Hippocampal formation (tissue), 2 donors: ENCODE measurements around the gene OR4Q2.
"Not testable (repeated sequence)": the region's sequence is repeated elsewhere in the genome, so short reads cannot be mapped to it uniquely, and the experiment has no call there.

Experiments
- DNase-seq, 2 donors: peaks; one replicate each; lab custom pipeline; 2025; lab: John Stamatoyannopoulos, UW

Gene OR4Q2

DNA sequence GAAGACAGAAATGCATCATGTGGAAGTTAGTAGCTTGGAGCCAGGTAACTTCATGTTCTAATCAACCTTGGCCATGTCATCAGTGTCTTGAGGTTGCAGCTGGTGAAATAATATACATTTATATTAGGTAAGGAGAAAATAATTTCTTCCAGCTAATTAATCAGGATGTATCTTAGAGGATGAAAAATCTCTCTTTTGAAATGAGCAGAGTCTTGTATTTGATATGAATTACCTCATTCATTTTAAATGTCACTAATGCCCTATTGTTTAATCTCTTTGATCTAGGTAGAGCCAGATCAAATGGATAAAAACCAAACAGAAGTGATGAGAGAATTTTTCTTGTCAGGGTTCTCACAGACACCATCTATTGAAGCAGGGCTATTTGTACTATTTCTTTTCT is at the start of gene OR4Q2:
OR4Q2 (plus strand) TSS at position 301 of the 400 bp plus-strand sequence.
- no peak for DNase-seq

DNA sequence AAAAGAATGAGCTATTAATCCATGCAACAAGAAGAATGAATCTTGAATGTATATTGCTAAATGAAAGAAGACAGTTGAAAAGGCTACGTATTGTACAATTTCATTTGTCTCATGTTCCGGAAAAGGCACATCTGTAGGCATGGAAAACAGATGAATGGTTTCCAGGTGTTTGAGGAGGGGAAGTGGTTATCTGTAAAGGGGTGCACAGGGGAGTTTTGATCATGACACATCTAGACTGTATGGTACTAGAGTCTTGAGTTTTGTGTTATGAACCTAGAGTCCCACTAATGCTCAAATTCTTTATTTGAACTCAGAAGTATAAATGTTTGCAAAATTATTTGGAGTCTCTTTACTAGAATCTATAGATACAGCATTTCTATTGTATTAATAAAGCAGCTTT is 32.2 kb upstream of the OR4Q2 start:
- not testable (repeated sequence) for DNase-seq

DNA sequence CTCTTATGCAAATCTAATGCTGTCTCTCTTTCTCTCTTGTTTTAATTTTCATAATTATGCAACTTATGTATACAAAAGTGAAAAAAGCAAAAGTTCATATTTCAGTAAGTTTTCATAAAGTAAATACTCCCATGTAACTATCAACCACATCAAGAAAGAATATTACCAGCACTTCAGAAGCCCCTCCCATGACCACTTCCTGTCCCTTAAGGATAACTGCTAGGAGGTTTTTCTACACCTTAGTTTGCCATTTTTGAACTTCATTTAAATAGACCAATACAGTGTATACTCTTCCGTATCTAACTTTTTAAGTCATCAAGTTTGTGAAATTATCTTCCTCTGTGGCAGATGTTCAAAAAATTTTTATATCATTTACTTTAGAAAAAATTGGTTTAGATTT is 27.1 kb upstream of the OR4Q2 start:
- DNase-seq = no peak

DNA sequence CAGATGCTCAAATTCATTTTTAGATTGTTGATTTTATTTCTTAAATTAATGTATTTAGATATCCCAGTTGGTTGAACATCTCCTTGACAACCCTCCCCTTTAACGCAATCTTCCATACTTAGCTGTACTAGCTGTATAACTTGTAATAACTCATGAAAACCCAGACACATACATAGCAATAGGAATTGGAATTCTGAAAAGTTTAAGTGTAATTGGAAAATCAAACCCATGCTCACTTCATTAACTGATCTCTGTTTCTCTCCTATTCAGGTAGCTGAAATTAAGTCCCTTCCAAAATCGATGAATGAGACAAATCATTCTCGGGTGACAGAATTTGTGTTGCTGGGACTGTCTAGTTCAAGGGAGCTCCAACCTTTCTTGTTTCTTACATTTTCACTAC is 26.7 kb upstream of the OR4Q2 start, which contains the start of gene OR4K15:
OR4K15 (plus strand) TSS at position 301 of the 400 bp plus-strand sequence; CDS start at position 301, 0 bp downstream.
- no peak for DNase-seq

DNA sequence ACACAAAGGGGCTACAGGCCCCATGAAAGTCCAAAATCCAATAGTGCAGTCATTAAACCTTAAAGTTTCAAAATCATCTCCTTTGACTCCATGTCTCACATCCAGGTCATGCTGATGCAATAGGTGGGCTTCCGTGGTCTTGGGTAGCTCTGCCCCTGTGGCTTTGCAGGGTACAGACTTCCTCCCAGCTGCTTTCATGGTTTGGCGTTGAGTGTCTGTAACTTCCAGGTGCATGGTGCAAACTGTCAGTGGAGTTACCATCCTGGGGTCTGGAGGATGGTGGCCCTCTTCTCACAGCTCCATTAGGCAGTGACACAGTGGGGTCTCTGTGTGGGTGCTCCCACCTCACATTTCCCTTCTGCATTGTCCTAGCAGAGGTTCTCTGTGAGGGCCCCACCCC is 8.5 kb upstream of the OR4Q2 start:
- no peak for DNase-seq

DNA sequence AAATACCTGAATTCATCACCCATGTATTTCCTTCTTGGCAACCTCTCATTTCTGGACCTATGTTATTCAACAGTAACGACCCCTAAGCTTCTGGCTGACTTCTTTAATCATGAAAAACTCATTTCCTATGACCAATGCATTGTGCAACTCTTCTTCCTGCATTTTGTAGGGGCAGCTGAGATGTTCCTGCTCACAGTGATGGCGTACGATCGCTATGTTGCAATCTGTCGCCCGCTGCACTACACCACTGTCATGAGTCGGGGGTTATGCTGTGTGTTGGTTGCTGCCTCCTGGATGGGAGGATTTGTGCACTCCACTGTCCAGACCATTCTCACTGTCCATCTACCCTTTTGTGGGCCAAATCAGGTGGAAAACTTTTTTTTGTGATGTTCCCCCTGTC is 356 bp downstream of the OR4Q2 start:
- DNase-seq = no peak

DNA sequence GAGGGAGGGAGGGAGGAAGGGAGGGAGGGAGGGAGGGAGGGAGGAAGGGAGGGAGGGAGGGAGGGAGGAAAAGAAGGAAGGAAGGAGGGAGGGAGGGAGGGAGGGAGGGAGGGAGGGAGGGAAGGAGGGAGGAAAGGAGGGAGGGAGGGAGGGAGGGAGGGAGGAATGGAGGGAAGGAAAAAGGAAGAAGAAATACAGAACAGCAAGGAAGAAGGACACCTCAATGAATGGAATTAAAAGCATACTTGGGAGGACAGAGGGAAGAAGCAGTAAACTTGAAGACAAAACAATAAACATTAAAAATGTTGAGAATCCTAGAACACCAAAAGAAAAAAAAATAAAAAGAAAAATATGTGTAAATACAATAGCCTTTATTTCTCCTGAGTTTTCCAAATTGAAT is 6.2 kb downstream of the OR4Q2 start:
- no peak for DNase-seq

DNA sequence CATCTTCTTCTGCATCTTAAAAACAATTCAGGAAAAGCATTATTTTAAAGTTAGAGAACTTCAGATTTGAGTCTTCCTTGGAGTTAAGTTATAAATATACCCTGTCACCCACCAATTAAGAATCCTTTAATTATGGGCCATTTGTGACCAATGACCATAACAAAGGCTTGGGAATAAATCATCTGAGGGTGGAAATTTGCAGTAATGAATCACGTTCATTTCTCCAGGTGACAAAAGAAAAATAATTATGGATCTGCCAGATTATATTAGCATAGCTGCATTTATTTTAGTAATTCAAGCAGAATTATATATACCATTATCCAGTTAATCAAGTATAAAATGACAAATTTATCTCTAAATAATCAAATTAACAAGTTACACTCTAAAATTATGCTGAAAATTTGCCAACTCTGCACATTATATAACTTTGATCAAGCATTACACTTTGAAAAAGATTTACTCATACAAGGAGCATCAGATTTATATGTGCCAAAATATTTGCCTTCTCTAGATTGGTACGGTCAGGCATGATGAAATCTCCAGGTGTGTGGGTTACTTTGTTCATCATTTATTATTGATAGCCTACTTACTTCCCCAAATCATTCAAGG is 17.4 kb downstream of the OR4Q2 start, which contains the start of gene OR4K14:
OR4K14 (minus strand) TSS at position 51 of the 609 bp plus-strand sequence. CDS start 4,114 bp downstream, outside the sequence.
- DNase-seq = no peak

DNA sequence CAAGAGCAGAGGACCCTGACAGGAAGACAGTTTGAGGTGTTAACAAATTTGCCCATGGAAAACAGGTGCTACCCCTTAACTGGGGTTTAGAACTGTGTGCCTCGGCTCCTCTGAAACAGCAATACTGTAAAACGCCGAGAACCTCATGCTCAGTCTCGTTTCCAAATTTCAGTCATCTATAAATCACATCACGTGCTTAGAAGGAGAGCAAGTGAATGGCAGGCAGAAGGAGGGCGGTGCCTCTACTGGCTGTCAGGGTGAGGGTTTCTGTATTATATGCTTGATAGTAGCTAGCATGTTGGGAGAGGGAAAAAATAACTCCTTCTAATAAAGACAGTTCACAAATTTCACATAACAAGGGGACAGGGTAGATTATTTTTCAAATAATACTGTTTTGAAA is 29.1 kb downstream of the OR4Q2 start:
- no peak for DNase-seq

DNA sequence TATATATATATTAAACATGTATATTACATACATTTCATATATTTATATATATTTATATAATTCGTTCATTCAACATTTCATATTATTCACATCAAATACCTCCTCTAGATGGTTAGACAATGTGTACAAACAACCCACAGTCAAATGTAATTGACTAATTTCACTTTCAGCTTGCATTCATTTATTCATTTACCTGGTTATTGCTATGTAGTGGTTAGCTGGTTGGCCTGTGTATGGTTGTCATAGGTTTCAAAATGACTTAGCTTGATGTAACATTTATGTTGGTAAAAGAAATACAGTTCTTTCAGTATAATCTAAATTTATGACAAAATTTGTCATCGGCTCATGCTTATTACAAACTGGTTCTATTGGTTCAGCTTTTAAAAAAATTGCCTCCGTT is 33.5 kb downstream of the OR4Q2 start:
- DNase-seq = no peak

DNA sequence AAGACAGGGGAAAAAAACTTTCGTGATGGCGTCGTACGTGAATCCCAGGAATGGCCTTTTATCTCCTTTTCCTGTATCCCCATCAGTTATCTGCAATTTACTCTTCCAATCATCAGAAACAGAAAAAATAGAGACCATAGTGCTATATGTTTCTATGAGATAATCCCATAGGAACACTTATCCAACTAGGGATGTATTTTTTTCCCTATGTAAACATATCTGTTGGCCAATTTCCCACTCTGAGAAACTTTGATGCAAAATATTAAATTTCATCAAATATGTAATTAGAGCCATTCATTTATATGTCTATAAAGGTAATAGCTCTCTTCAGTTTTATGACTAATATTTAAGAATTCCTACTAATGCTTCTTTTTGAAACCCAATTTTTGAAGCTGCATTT is 34.0 kb downstream of the OR4Q2 start, which contains the start of gene OR4K13:
OR4K13 (minus strand) TSS at position 101 of the 400 bp plus-strand sequence. CDS start 1,280 bp downstream, outside the sequence.
- no peak for DNase-seq

DNA sequence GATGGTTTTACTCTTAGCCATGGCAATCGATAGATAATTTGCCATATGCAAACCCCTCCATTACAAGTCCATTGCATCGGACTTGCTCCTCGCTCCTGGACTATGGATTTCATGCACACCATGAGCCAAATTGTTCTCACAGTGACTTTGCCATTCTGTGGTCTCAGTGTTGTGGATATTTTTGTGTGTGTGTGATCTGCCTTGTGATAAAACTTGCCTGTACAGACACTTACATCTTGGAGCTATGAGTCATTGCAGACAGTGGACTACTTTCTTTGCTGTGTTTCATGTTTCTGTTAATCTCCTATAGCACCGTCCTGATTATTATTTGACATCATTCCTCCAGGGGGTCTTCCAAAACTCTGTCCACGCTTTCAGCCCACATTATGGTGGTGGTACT is 42.3 kb downstream of the OR4Q2 start:
- no peak for DNase-seq

DNA sequence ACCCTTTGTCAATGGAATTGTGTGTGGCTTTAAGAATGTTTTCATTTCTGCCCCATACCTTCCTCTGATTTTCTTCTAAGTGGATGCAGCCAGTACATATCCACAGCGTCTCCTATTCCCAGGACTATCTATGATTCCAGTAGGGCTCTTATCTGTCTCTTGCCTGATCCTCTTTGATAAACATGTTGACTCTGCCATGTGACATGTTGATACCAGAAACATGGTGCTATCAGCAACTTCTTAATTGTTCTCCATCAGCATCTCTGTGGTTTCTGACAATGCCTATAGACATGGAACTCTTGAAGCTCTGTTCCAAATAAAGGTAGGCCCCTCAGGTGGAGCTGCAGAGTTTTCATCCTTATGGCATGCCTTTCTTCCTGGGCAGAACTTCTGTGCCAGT is 46.2 kb downstream of the OR4Q2 start:
- no peak for DNase-seq
